ENCODE data around the gene USP12.

DNA sequence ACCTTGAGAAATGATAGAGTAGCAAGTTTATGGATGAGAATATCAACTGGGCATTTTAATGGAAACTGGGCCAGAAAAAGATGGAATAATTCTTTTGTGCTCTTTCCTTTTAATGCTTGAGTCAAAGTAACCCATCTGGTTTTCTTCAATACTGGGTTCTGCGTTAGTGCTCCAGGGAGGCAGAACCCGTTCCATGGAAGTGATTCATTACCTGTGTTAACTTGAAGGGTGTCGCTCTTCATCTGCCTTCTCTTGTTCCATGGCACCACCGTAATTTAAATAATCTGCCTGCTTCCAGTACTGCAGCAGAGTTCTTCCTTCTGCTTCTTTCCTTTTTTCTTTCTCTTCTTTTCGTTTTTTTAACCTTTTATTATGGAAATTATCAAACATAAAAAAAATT, 14.7 kb upstream of the USP12 start:
- TF ChIP-seq HNF4G (IDR thresholded peaks at IDR 0.05): no peak
- no peak for TF ChIP-seq TAF1 (conservative IDR thresholded peaks at IDR 0.05)
- TF ChIP-seq, protein P1, sequence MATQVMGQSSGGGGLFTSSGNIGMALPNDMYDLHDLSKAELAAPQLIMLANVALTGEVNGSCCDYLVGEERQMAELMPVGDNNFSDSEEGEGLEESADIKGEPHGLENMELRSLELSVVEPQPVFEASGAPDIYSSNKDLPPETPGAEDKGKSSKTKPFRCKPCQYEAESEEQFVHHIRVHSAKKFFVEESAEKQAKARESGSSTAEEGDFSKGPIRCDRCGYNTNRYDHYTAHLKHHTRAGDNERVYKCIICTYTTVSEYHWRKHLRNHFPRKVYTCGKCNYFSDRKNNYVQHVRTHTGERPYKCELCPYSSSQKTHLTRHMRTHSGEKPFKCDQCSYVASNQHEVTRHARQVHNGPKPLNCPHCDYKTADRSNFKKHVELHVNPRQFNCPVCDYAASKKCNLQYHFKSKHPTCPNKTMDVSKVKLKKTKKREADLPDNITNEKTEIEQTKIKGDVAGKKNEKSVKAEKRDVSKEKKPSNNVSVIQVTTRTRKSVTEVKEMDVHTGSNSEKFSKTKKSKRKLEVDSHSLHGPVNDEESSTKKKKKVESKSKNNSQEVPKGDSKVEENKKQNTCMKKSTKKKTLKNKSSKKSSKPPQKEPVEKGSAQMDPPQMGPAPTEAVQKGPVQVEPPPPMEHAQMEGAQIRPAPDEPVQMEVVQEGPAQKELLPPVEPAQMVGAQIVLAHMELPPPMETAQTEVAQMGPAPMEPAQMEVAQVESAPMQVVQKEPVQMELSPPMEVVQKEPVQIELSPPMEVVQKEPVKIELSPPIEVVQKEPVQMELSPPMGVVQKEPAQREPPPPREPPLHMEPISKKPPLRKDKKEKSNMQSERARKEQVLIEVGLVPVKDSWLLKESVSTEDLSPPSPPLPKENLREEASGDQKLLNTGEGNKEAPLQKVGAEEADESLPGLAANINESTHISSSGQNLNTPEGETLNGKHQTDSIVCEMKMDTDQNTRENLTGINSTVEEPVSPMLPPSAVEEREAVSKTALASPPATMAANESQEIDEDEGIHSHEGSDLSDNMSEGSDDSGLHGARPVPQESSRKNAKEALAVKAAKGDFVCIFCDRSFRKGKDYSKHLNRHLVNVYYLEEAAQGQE (IDR thresholded peaks at IDR 0.05): no peak
- no peak for TF ChIP-seq YY1 (IDR thresholded peaks at IDR 0.05)
- TF ChIP-seq, protein P2, sequence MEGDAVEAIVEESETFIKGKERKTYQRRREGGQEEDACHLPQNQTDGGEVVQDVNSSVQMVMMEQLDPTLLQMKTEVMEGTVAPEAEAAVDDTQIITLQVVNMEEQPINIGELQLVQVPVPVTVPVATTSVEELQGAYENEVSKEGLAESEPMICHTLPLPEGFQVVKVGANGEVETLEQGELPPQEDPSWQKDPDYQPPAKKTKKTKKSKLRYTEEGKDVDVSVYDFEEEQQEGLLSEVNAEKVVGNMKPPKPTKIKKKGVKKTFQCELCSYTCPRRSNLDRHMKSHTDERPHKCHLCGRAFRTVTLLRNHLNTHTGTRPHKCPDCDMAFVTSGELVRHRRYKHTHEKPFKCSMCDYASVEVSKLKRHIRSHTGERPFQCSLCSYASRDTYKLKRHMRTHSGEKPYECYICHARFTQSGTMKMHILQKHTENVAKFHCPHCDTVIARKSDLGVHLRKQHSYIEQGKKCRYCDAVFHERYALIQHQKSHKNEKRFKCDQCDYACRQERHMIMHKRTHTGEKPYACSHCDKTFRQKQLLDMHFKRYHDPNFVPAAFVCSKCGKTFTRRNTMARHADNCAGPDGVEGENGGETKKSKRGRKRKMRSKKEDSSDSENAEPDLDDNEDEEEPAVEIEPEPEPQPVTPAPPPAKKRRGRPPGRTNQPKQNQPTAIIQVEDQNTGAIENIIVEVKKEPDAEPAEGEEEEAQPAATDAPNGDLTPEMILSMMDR (IDR thresholded peaks at IDR 0.05; ENCODE audit: low read depth, low read length, missing input control): no peak
- no peak for TF ChIP-seq RAD21 (IDR thresholded peaks at IDR 0.05)
- TF ChIP-seq, protein P3, sequence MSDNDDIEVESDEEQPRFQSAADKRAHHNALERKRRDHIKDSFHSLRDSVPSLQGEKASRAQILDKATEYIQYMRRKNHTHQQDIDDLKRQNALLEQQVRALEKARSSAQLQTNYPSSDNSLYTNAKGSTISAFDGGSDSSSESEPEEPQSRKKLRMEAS (IDR thresholded peaks at IDR 0.05): no peak
- no peak for TF ChIP-seq HNF4A (conservative IDR thresholded peaks at IDR 0.05)
- TF ChIP-seq JUND (IDR thresholded peaks at IDR 0.05): no peak
- TF ChIP-seq GABPA (IDR thresholded peaks at IDR 0.05 in 1 of 2, conservative IDR thresholded peaks at IDR 0.05 in 1 of 2): no peak
- no peak for TF ChIP-seq EGR1 (IDR thresholded peaks at IDR 0.05; ENCODE audit: low read depth in 2 of 2)
- TF ChIP-seq, protein P4, sequence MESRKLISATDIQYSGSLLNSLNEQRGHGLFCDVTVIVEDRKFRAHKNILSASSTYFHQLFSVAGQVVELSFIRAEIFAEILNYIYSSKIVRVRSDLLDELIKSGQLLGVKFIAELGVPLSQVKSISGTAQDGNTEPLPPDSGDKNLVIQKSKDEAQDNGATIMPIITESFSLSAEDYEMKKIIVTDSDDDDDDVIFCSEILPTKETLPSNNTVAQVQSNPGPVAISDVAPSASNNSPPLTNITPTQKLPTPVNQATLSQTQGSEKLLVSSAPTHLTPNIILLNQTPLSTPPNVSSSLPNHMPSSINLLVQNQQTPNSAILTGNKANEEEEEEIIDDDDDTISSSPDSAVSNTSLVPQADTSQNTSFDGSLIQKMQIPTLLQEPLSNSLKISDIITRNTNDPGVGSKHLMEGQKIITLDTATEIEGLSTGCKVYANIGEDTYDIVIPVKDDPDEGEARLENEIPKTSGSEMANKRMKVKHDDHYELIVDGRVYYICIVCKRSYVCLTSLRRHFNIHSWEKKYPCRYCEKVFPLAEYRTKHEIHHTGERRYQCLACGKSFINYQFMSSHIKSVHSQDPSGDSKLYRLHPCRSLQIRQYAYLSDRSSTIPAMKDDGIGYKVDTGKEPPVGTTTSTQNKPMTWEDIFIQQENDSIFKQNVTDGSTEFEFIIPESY (IDR thresholded peaks at IDR 0.05): no peak
- no peak for TF ChIP-seq SP1 (IDR thresholded peaks at IDR 0.05)

Measured in liver (tissue), 3 donors.